DND-41 (cell line): ENCODE measurements around the gene MAST4.

ENCODE experiments used
- ATAC-seq: fragments of 200-7000 bp; cut with Tn5 transposase; 3 replicates; pipeline ENCODE4 v1.9.1; 2021; ENCODE audit warnings: low read depth; ENCODE audit not compliant: insufficient read depth
- DNase-seq: peaks from one replicate; pipeline ENCODE4 v3.0.0-alpha.2; 2020
- H2AFZ ChIP-seq: 2 replicates; pipeline ENCODE4 v1.6.0; 2012; ENCODE audit warnings: low read depth, low read length
- H3K27ac ChIP-seq: 2 replicates; pipeline ENCODE4 v1.5.1; 2012; ENCODE audit warnings: low read length, inconsistent platforms
- H3K27me3 ChIP-seq: fragments of 200-600 bp; sonication (generic); 2 replicates; pipeline ENCODE4 v1.6.0; 2012; ENCODE audit warnings: low read length, mild to moderate bottlenecking, inconsistent platforms; ENCODE audit not compliant: insufficient read depth, poor library complexity
- H3K36me3 ChIP-seq: 2 replicates; pipeline ENCODE4 v1.5.1; 2012; ENCODE audit warnings: low read length, inconsistent platforms; ENCODE audit not compliant: insufficient read depth
- H3K4me1 ChIP-seq: 2 replicates; pipeline ENCODE4 v1.5.1; 2012; ENCODE audit warnings: mild to moderate bottlenecking, low read length; ENCODE audit not compliant: insufficient read depth
- H3K4me2 ChIP-seq: 2 replicates; pipeline ENCODE4 v1.6.0; 2012; ENCODE audit warnings: mild to moderate bottlenecking, moderate library complexity, low read length, inconsistent platforms; ENCODE audit not compliant: insufficient read depth
- H3K4me3 ChIP-seq, 2 experiments: fragments of 200-600 bp in 1 of 2; shearing (Covaris generic) in 1 of 2; 2 replicates each; pipeline ENCODE4 v1.5.1; 2012 to 2016; ENCODE audit warnings: inconsistent platforms in 2 of 2, low read length in 2 of 2, mild to moderate bottlenecking in 2 of 2, low read depth in 1 of 2, moderate library complexity in 1 of 2
- H3K79me2 ChIP-seq: 2 replicates; pipeline ENCODE4 v1.6.0; 2012; ENCODE audit warnings: low read length, inconsistent platforms; ENCODE audit not compliant: insufficient read depth
- H3K9ac ChIP-seq: 2 replicates; pipeline ENCODE4 v1.6.0; 2012; ENCODE audit warnings: low read depth, mild to moderate bottlenecking, inconsistent platforms, low read length, moderate library complexity
- H3K9me3 ChIP-seq: 2 replicates; pipeline ENCODE4 v1.5.1; 2012; ENCODE audit warnings: low read length, moderate library complexity, mild to moderate bottlenecking, inconsistent platforms; ENCODE audit not compliant: insufficient read depth, severe bottlenecking
- H4K20me1 ChIP-seq: 2 replicates; pipeline ENCODE4 v1.6.0; 2012; ENCODE audit warnings: low read length; ENCODE audit not compliant: insufficient read depth
- CTCF ChIP-seq: IDR thresholded peaks from 2 replicates; pipeline ENCODE4 v1.5.1; 2012; ENCODE audit warnings: borderline replicate concordance, low read length, moderate library complexity, mild to moderate bottlenecking; ENCODE audit not compliant: poor library complexity, severe bottlenecking; ENCODE audit errors: extremely low read depth
- EZH2 ChIP-seq: IDR thresholded peaks from 3 replicates; pipeline ENCODE4 v1.6.1; 2012; ENCODE audit warnings: borderline replicate concordance, low read depth, mild to moderate bottlenecking, moderate library complexity, low read length, inconsistent platforms; ENCODE audit not compliant: severe bottlenecking

MAST4 gene

GRCh38 chr5:66891184-66891925, 295.2 kb downstream of the MAST4 start:
- DNase-seq (no peak), ATAC-seq (no peak)
- no peak overlapping the region for H2AFZ ChIP-seq
- H3K4me1 ChIP-seq = 0 out of 2 replicates have a peak, but pooled peaks cover 2% of the 10 kb centered on the region
- H3K4me3 ChIP-seq = no peak overlapping the region
- no peak overlapping the region for H3K9ac ChIP-seq
- H3K4me2 ChIP-seq = no peak overlapping the region
- no peaks in the 10 kb centered on the region for H3K27me3 ChIP-seq
- H3K27ac ChIP-seq = no peak overlapping the region
- H3K9me3 ChIP-seq = no peaks in the 10 kb centered on the region
- no peaks in the 10 kb centered on the region for H3K36me3 ChIP-seq
- no peaks in the 10 kb centered on the region for H3K79me2 ChIP-seq
- H4K20me1 ChIP-seq = no peaks in the 10 kb centered on the region
- TF ChIP-seq EZH2 (no peak), CTCF (no peak)

DNA sequence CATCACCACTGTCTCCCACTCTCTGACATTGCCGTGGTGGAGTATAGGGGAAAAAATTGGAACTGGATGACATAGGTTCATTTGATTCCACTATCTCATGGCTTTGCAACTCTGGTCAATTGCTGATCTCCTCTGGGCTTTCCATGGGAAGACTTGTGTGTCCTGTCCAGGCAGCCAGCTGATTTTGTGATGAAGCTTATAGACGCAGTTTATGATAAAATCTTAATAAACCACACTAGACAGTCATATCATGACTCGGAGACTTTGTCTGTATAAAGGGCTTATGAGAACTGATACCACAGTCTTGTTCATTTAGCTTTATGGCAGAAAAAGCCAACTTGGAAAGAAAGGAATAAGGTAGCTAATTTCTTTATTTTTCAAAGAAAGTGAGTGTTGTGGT, 296.5 kb downstream of the MAST4 start:
- peak overlapping the region; percentile 6; the same call in 1 of the 2 replicates for H3K27ac ChIP-seq
- no peak for TF ChIP-seq EZH2
- TF ChIP-seq CTCF = no peak
- H3K79me2 ChIP-seq = no peaks in the 10 kb centered on the region
- ATAC-seq = no peak
- H3K4me2 ChIP-seq = no peak overlapping the region
- no peak for DNase-seq
- no peak overlapping the region for H3K4me3 ChIP-seq
- H3K4me1 ChIP-seq = 0 out of 2 replicates have a peak, but pooled peaks cover 2% of the 10 kb centered on the region
- no peaks in the 10 kb centered on the region for H3K27me3 ChIP-seq
- H2AFZ ChIP-seq = no peak overlapping the region
- no peaks in the 10 kb centered on the region for H3K9me3 ChIP-seq
- H4K20me1 ChIP-seq = no peaks in the 10 kb centered on the region
- no peak overlapping the region for H3K9ac ChIP-seq
- no peaks in the 10 kb centered on the region for H3K36me3 ChIP-seq

DNA sequence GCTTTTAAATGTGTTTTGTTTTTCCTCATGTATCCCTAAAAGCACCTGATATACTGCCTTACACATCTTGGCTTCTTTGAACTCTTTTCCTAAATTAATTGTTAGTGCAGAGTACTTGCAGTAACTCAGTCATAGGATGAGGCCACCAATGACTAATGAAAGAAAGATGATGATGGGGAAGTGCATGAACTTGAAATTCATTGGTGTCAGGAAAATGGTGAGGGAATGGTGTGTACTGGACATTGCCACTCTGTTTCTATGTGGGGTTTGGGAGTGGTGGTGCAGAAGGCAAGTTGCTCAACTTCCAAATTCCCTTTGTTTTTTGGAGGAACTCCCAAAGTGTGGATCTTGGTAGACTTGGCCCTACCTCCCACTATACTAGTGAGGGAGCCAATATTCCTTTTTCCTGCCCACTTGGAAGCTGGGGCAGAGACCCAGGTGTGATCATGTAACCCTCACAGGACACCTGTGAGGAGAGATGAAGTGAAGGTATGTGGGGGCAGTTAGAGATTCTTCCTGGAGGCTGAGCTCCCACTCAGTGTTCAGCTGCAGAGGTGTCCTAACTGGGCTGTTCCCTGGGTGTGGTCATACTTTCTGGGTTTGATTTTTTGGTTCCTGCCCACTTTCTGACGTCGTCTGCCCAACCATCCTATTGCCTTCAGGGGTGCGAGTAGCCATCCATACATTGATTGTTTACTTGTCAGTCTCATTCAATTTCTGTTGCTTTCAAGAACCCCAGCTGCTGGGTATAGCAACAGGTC, 298.5 kb downstream of the MAST4 start:
- Histone ChIP-seq H3K4me1 (no peaks in the 10 kb centered on the region), H3K9me3 (no peaks in the 10 kb centered on the region), H2AFZ (no peak overlapping the region), H3K79me2 (no peaks in the 10 kb centered on the region), H3K4me2 (no peak overlapping the region), H3K36me3 (no peaks in the 10 kb centered on the region), H4K20me1 (no peaks in the 10 kb centered on the region; the same call in 1 of the 2 replicates), H3K9ac (no peak overlapping the region), H3K27me3 (no peaks in the 10 kb centered on the region), H3K27ac (no peak overlapping the region), H3K4me3 (no peak overlapping the region)
- no peak for ATAC-seq
- no peak for DNase-seq
- TF ChIP-seq CTCF (no peak), EZH2 (no peak)
